BJ (cell line): ENCODE data around the gene TXNRD3. TPM values are rescaled to one million over a fixed set of nuclear protein-coding genes. Genes with fewer than 3 reads are reported as not detected.

Source experiments
- CTCF ChIA-PET: fragments of 350-600 bp; formaldehyde crosslinking; extraction: SDS; loops from one replicate; lab custom pipeline; 2021; ENCODE audit warnings: antibody characterized with exemption, inconsistent platforms; lab: Yijun Ruan, JAX
- POLR2A ChIA-PET: fragments of 300-600 bp; sonication (Branson Sonifier 250); formaldehyde crosslinking; extraction: SDS; loops from one replicate; lab custom pipeline; 2021; ENCODE audit warnings: antibody characterized with exemption; lab: Charles Lee
- DNase-seq: peaks from one replicate; pipeline ENCODE4 v3.0.0-alpha.2; 2011; ENCODE audit warnings: low read depth
- H3K27me3 ChIP-seq: 2 replicates; pipeline ENCODE4 v1.6.0; 2011; ENCODE audit warnings: low read length; ENCODE audit not compliant: control insufficient read depth, insufficient read depth
- H3K36me3 ChIP-seq: 2 replicates; pipeline ENCODE4 v1.5.1; 2011; ENCODE audit warnings: low read length; ENCODE audit not compliant: control insufficient read depth, insufficient read depth
- H3K4me3 ChIP-seq: 2 replicates; pipeline ENCODE4 v1.5.1; 2011; ENCODE audit warnings: low read depth, mild to moderate bottlenecking, control low read depth, low read length
- CTCF ChIP-seq: IDR thresholded peaks from 2 replicates; pipeline ENCODE4 v1.5.1; 2011; ENCODE audit warnings: low read depth, mild to moderate bottlenecking, control low read depth, inconsistent platforms, low read length, moderate library complexity; ENCODE audit not compliant: insufficient read depth
- polyA plus RNA-seq: library from polyadenylated mRNA; depleted of rRNA; stranded (reverse); fragments of >200 nt; gene quantifications from 2 replicates; pipeline ENCODE4 v1.2.3, GENCODE V29; 2011

The TXNRD3 gene
- polyA plus RNA-seq, 1 experiment = 4.4 TPM

GRCh38 chr3:126659915-126660886 lies 5.3 kb upstream of the TXNRD3 start:
- DNase-seq = no peak
- Histone ChIP-seq H3K36me3 (no peaks in the 10 kb centered on the region), H3K4me3 (no peak overlapping the region), H3K27me3 (peaks cover 36% of the 10 kb centered on the region)
- TF ChIP-seq CTCF = peak; percentile 41
- ChIA-PET CTCF (interaction anchor here (0.7 to 6.7 kb wide), 7 partner anchors 13 to 884 kb away, joined by 3 to 36 read pairs (median 4); no protein-coding TSS in a partner anchor), POLR2A (no interaction called here)

- no peak for TF ChIP-seq CTCF
- H3K36me3 ChIP-seq = no peaks in the 10 kb centered on the region
- peaks cover 36% of the 10 kb centered on the region for H3K27me3 ChIP-seq
- no peak overlapping the region for H3K4me3 ChIP-seq
- ChIA-PET CTCF (interaction anchor here (0.6 to 6.7 kb wide), 2 partner anchors 20 to 65 kb away, joined by 3 to 36 read pairs; no protein-coding TSS in a partner anchor), POLR2A (no interaction called here)
- no peak for DNase-seq
Measured at GRCh38 chr3:126658584-126658983, 3.7 kb upstream of the TXNRD3 start.

GRCh38 chr3:126657901-126658300 lies 3.0 kb upstream of the TXNRD3 start:
- no peak for DNase-seq
- TF ChIP-seq CTCF = no peak
- no peak overlapping the region for H3K4me3 ChIP-seq
- POLR2A ChIA-PET = no interaction called here
- CTCF ChIA-PET = interaction anchor here (0.6 to 6.7 kb wide), 4 partner anchors 21 to 886 kb away, joined by 3 to 36 read pairs (median 4); no protein-coding TSS in a partner anchor
- H3K36me3 ChIP-seq = no peaks in the 10 kb centered on the region
- peaks cover 30% of the 10 kb centered on the region for H3K27me3 ChIP-seq

GRCh38 chr3:126656371-126657134 lies 1.6 kb upstream of the TXNRD3 start:
- ChIA-PET POLR2A (no interaction called here), CTCF (interaction anchor here (1.5 to 6.7 kb wide), 3 partner anchors 22 to 887 kb away, joined by 4 to 36 read pairs (median 4); no protein-coding TSS in a partner anchor)
- TF ChIP-seq CTCF = no peak
- no peak for DNase-seq
- Histone ChIP-seq H3K27me3 (peaks cover 17% of the 10 kb centered on the region), H3K36me3 (no peaks in the 10 kb centered on the region), H3K4me3 (no peak overlapping the region)
